Pancreas (tissue), 10 donors: Measurements from ENCODE around the gene COG1. TPM values are rescaled to one million over a fixed set of nuclear protein-coding genes. Genes with fewer than 3 reads are reported as not detected.

Experiments
- ATAC-seq, 4 donors: fragments of 200-7000 bp; cut with Tn5 transposase; one replicate each; pipeline versions ENCODE4 v1.8.0 to v1.9.1; 2020; ENCODE audit warnings: mild to moderate bottlenecking in 4 of 4, moderate library complexity in 4 of 4
- DNase-seq, 6 donors: peaks; one replicate each; pipeline ENCODE4 v3.0.0-alpha.2; 2020
- FAIRE-seq: peaks from 2 replicates; lab custom pipeline; 2012; peaks lifted over from hg19 to GRCh38; lab: Jason Lieb, UNC
- H3K27ac ChIP-seq, 4 donors: fragments of 200-600 bp; sonication (generic); 1 replicate in 3 of 4; 2 replicates in 1 of 4; pipeline versions ENCODE4 v1.5.0 to v1.8.0; 2020
- H3K27me3 ChIP-seq, 4 donors: fragments of 200-600 bp; one replicate each; pipeline ENCODE4 v1.8.0; 2021
- H3K36me3 ChIP-seq, 3 donors: fragments of 200-600 bp; sonication (generic) in 1 of 3; one replicate each; pipeline versions ENCODE4 v1.5.0 to v1.8.0; 2020 to 2021
- H3K4me1 ChIP-seq, 3 donors: fragments of 200-600 bp; one replicate each; pipeline ENCODE4 v1.8.0; 2021
- H3K4me3 ChIP-seq, 4 donors: fragments of 200-600 bp; sonication (generic) in 2 of 4; one replicate each; pipeline versions ENCODE4 v1.5.0 to v1.8.0; 2020 to 2021
- H3K9me3 ChIP-seq, 4 donors: fragments of 200-600 bp; one replicate each; pipeline ENCODE4 v1.8.0; 2021
- CTCF ChIP-seq, 4 donors: fragments of 200-600 bp; sonication (generic) in 3 of 4; IDR thresholded peaks; one replicate each; pipeline versions ENCODE4 v1.5.0 to v1.8.0; 2021; ENCODE audit warnings: antibody characterized with exemption in 4 of 4
- WGBS, 2 donors: extraction: QIAGEN DNeasy Blood & Tissue Kit; methylation state at CpG; one replicate each; pipeline ENCODE4 v1.1.7; 2013; 5-methylcytosine and 5-hydroxymethylcytosine counted together
- intact Hi-C, 3 donors: fragments of 100-400 bp; cut with DNase I; formaldehyde crosslinking; loops; one replicate each; pipeline versions ENCODE4 v1.11.1 to v1.14.2; 2022
- polyA plus RNA-seq, 2 donors: library from polyadenylated mRNA; stranded (reverse); fragments of 200-250 nt; gene quantifications; one replicate each; pipeline ENCODE4 v1.2.3, GENCODE V29; 2013
- total RNA-seq, 6 donors: library from RNA; stranded (reverse); fragmentation: NEBNext Ultra II Directional in 4 of 6; extraction: Animal tissue kit (Norgen Biotek cat#: 25700) in 4 of 6; gene quantifications; one replicate each; pipeline versions ENCODE4 v1.2.1 to v1.2.4, GENCODE V29; 2021 to 2023
- donor health status: healthy with polysubstance abuse.
- donor health status: DM: no; HTN: no; CAD: no; lungs with moderate emphysema.
- donor health status: DM: no; HTN: no; CAD: no.
- donor health status: control.
- donor health status: control.
- donor health status: Bipolar disorder and iron deficiency.
- donor health status: DM: yes; HTN: yes; CAD: no.
- donor health status: DM: no; HTN: no; CAD: no.
- donor health status: DM: no; HTN: no; CAD: no.
- donor health status: DM: yes; HTN: yes; CAD: no.

Gene COG1
- total and polyA plus RNA-seq, 8 donors: 21.1 to 29.6 (median 25.5) TPM

- DNase-seq (peak in 3 of 6 donors; percentile 54 to 57 (median 57)), ATAC-seq (peak; percentile 69 to 88 (median 82)), FAIRE-seq (no peak)
- Histone ChIP-seq H3K4me1 (peaks cover 13 to 27% (median 15%) of the 10 kb centered on the region in 3 donors), H3K27me3 (no peaks in the 10 kb centered on the region), H3K9me3 (no peaks in the 10 kb centered on the region), H3K27ac (peak overlapping the region in 3 of 4 donors; percentile 1 to 65 (median 51)), H3K36me3 (peaks cover 9 to 71% (median 55%) of the 10 kb centered on the region in 3 donors), H3K4me3 (no peak overlapping the region)
- 9 to 11% methylated on average over 8 of the region's 8 CpGs for WGBS, 2 donors
- intact Hi-C loops: no loop called here
- no peak for TF ChIP-seq CTCF (IDR thresholded peaks at IDR 0.05)
Observed at GRCh38 chr17:73203135-73203787, 10.4 kb downstream of the COG1 start.

- peaks cover 13 to 27% (median 15%) of the 10 kb centered on the region in 3 donors for H3K4me1 ChIP-seq
- peak overlapping the region in 2 of 4 donors; percentile 51 to 65 for H3K27ac ChIP-seq
- intact Hi-C loops: no loop called here
- 70 to 72% methylated on average over 10 of the region's 10 CpGs for WGBS, 2 donors
- no peak for DNase-seq
- ATAC-seq: no peak
- FAIRE-seq: no peak
- no peak overlapping the region for H3K4me3 ChIP-seq
- H3K27me3 ChIP-seq: no peaks in the 10 kb centered on the region
- no peaks in the 10 kb centered on the region for H3K9me3 ChIP-seq
- TF ChIP-seq CTCF (IDR thresholded peaks at IDR 0.05): no peak
- H3K36me3 ChIP-seq: peaks cover 9 to 71% (median 57%) of the 10 kb centered on the region in 3 donors
Observed at GRCh38 chr17:73203788-73204479, 11.1 kb downstream of the COG1 start.

- DNase-seq (no peak), ATAC-seq (peak in 2 of 4 donors; percentile 46 to 49), FAIRE-seq (no peak)
- H3K27ac ChIP-seq: no peak overlapping the region
- no peak overlapping the region for H3K4me3 ChIP-seq
- WGBS, 2 donors: 86 to 90% methylated on average over 10 of the region's 10 CpGs
- no peaks in the 10 kb centered on the region for H3K27me3 ChIP-seq
- TF ChIP-seq CTCF (IDR thresholded peaks at IDR 0.05): no peak
- H3K9me3 ChIP-seq: no peaks in the 10 kb centered on the region
- peaks cover 13 to 27% (median 15%) of the 10 kb centered on the region in 3 donors for H3K4me1 ChIP-seq
- intact Hi-C loops: no loop called here
- peaks cover 9 to 65% (median 51%) of the 10 kb centered on the region in 3 donors for H3K36me3 ChIP-seq
Observed at GRCh38 chr17:73205459-73205961, 12.7 kb downstream of the COG1 start.

GRCh38 chr17:73208139-73208827 is 15.4 kb downstream of the COG1 start:
- intact Hi-C loops: no loop called here
- Histone ChIP-seq H3K27ac (no peak overlapping the region), H3K4me3 (no peak overlapping the region), H3K9me3 (no peaks in the 10 kb centered on the region), H3K36me3 (peaks cover 6 to 50% (median 36%) of the 10 kb centered on the region in 3 donors), H3K27me3 (no peaks in the 10 kb centered on the region), H3K4me1 (peaks cover 8 to 10% (median 9%) of the 10 kb centered on the region in 3 donors)
- no peak for FAIRE-seq
- no peak for DNase-seq
- ATAC-seq: no peak
- no peak for TF ChIP-seq CTCF (IDR thresholded peaks at IDR 0.05)
- WGBS, 2 donors: 84 to 90% methylated on average over 16 of the region's 16 CpGs
